A673 (cell line): Measurements from ENCODE around the gene OBSCN. TPM values are rescaled to one million over a fixed set of nuclear protein-coding genes. Genes with fewer than 3 reads are reported as not detected.

Experiments
- BruUV-seq: library from RNA; stranded (reverse); fragments of 400-500 nt; replicated peaks from 2 replicates; lab custom pipeline; 2021; lab: Mats Ljungman, UMichigan
- CTCF ChIA-PET: fragments of 300-600 bp; sonication (Branson Sonifier 250); formaldehyde crosslinking; loops from one replicate; lab custom pipeline; 2022; ENCODE audit warnings: antibody characterized with exemption; lab: Charles Lee
- POLR2A ChIA-PET: fragments of 300-600 bp; sonication (Branson Sonifier 250); formaldehyde crosslinking; loops from one replicate; lab custom pipeline; 2022; ENCODE audit warnings: antibody characterized with exemption; ENCODE audit not compliant: low non-redundant PET; lab: Charles Lee
- DNase-seq: peaks from one replicate; pipeline ENCODE4 v3.0.0-alpha.2; 2015; ENCODE audit warnings: low spot score
- H3K27ac ChIP-seq: fragments of 200-600 bp; sonication (generic); 2 replicates; pipeline ENCODE4 v1.5.1; 2016; ENCODE audit warnings: mixed run types, low read depth, mild to moderate bottlenecking, mixed read lengths, antibody characterized with exemption, low read length; ENCODE audit not compliant: poor library complexity, severe bottlenecking
- H3K27me3 ChIP-seq: fragments of 200-600 bp; sonication (generic); replicated peaks from 2 replicates; pipeline ENCODE4 v1.6.1; 2017; ENCODE audit warnings: mixed run types, low read depth, mild to moderate bottlenecking, mixed read lengths, antibody characterized with exemption, low read length; ENCODE audit not compliant: insufficient read depth, poor library complexity
- H3K36me3 ChIP-seq: fragments of 200-600 bp; sonication (generic); 2 replicates; pipeline ENCODE4 v1.6.1; 2016; ENCODE audit warnings: mixed run types, mild to moderate bottlenecking, mixed read lengths, antibody characterized with exemption, low read length; ENCODE audit not compliant: insufficient read depth, poor library complexity, severe bottlenecking
- H3K4me1 ChIP-seq: fragments of 200-600 bp; sonication (generic); 2 replicates; pipeline ENCODE4 v1.6.1; 2017; ENCODE audit warnings: mixed run types, mild to moderate bottlenecking, mixed read lengths, antibody characterized with exemption, low read length; ENCODE audit not compliant: insufficient read depth, poor library complexity, severe bottlenecking
- H3K4me3 ChIP-seq: fragments of 200-600 bp; sonication (generic); 2 replicates; pipeline ENCODE4 v1.5.1; 2016; ENCODE audit warnings: low read depth, mixed run types, mild to moderate bottlenecking, mixed read lengths, low read length; ENCODE audit not compliant: poor library complexity, severe bottlenecking
- H3K9me3 ChIP-seq: fragments of 200-600 bp; sonication (generic); 2 replicates; pipeline ENCODE4 v1.6.1; 2016; ENCODE audit warnings: mixed run types, low read depth, mild to moderate bottlenecking, mixed read lengths, antibody characterized with exemption, low read length; ENCODE audit not compliant: poor library complexity, severe bottlenecking
- CTCF ChIP-seq: fragments of 300-800, 200-600 bp; sonication (generic); conservative IDR thresholded peaks from 2 replicates; pipeline ENCODE4 v1.5.1; 2017; ENCODE audit warnings: low read depth, mild to moderate bottlenecking, antibody characterized with exemption, low read length, moderate library complexity, mixed read lengths
- EZH2 ChIP-seq: fragments of 200-600 bp; sonication (generic); IDR thresholded peaks from 2 replicates; pipeline ENCODE4 v1.6.1; 2017; ENCODE audit warnings: borderline replicate concordance, low read depth, mild to moderate bottlenecking, mixed read lengths, antibody characterized with exemption, low read length; ENCODE audit not compliant: poor library complexity, severe bottlenecking
- intact Hi-C: fragments of 100-400 bp; cut with micrococcal nuclease; formaldehyde crosslinking; loops from one replicate; pipeline ENCODE4 v1.10.0; 2022; ENCODE audit not compliant: unreplicated experiment
- total RNA-seq: library from RNA; stranded (reverse); gene quantifications from 2 replicates; pipeline ENCODE4 v1.2.3, GENCODE V29; 2021

The OBSCN gene
- total RNA-seq, 1 experiment from 2014 or later, result 37.7 TPM

DNA sequence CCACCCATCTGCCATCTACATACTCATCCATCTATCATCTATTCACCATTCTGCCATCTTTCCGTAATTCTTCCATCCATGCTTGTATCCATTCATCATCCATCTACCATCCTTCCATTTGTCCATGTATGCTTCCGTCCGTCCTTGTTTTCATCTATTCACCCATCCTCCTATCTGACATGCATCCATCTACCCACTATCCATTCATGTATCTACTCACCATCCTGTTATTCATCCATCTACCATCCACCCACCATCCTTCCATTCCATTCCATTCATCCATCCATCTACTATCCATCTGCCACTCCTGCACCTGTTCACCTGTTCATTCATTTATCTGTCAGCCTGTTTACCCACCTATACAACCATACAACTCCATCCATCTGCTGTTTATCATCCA lies 112.5 kb downstream of the OBSCN start:
- no peaks in the 10 kb centered on the region for H3K4me1 ChIP-seq
- DNase-seq, result no peak
- POLR2A ChIA-PET, result no interaction called here
- peaks cover 23% of the 10 kb centered on the region for H3K36me3 ChIP-seq
- BruUV-seq, result no TSS peak
- TF ChIP-seq CTCF, result no peak
- TF ChIP-seq EZH2, result no peak
- H3K27ac ChIP-seq, result no peak overlapping the region
- CTCF ChIA-PET, result no interaction called here
- intact Hi-C loops, result no loop called here
- H3K9me3 ChIP-seq, result no peaks in the 10 kb centered on the region
- no peaks in the 10 kb centered on the region for H3K27me3 ChIP-seq
- no peak overlapping the region for H3K4me3 ChIP-seq

- no peak for DNase-seq
- peaks cover 23% of the 10 kb centered on the region for H3K36me3 ChIP-seq
- no peaks in the 10 kb centered on the region for H3K27me3 ChIP-seq
- intact Hi-C loops, result no loop called here
- BruUV-seq, result no TSS peak
- TF ChIP-seq EZH2, result no peak
- no peak for TF ChIP-seq CTCF
- CTCF ChIA-PET, result no interaction called here
- H3K9me3 ChIP-seq, result no peaks in the 10 kb centered on the region
- H3K4me3 ChIP-seq, result no peak overlapping the region
- POLR2A ChIA-PET, result no interaction called here
- no peak overlapping the region for H3K27ac ChIP-seq
- no peaks in the 10 kb centered on the region for H3K4me1 ChIP-seq
Measured at GRCh38 chr1:228321435-228321834, 113.6 kb downstream of the OBSCN start.

- CTCF ChIA-PET, result no interaction called here
- H3K27ac ChIP-seq, result no peak overlapping the region
- H3K9me3 ChIP-seq, result no peaks in the 10 kb centered on the region
- DNase-seq, result no peak
- POLR2A ChIA-PET, result no interaction called here
- H3K27me3 ChIP-seq, result no peaks in the 10 kb centered on the region
- H3K4me3 ChIP-seq, result no peak overlapping the region
- H3K4me1 ChIP-seq, result no peaks in the 10 kb centered on the region
- H3K36me3 ChIP-seq, result peaks cover 23% of the 10 kb centered on the region
- TF ChIP-seq EZH2, result no peak
- TF ChIP-seq CTCF, result no peak
- intact Hi-C loops, result no loop called here
- BruUV-seq, result no TSS peak
Measured at GRCh38 chr1:228321895-228322294, 114.1 kb downstream of the OBSCN start.
